DMS53 treated with DMSO at 0.1 percent for 48 hours (cell line): ENCODE results near the gene DNAJC7.
"Not testable (repeated sequence)": the region's sequence is repeated elsewhere in the genome, so short reads cannot be mapped to it uniquely, and the experiment has no call there.

Experiments
- DNase-seq: peaks from one replicate; lab custom pipeline; 2025; ENCODE audit not compliant: unreplicated experiment; lab: John Stamatoyannopoulos, UW

DNAJC7 gene

GRCh38 chr17:42041619-42042018 is 24.4 kb upstream of the DNAJC7 start:
- no peak for DNase-seq

DNA sequence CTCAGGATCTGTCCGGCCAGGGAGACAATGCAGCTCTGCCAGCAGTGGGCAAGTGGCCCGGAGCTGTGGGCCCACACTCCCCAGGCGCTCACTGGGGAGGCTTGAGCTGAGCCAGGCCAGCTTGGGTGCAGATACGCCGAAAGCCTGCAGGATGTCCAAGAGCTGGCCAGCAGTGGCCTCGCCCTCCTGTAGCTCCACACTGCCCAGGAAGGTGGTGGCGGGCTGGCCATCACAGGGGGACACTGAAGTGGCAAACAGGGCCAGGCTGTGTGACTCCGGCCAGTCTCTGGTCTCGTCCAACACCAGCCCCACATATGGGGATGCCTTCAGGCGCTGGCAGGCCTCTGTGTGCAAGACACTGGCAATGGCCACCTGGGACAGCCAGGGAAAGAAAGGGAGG is 23.6 kb upstream of the DNAJC7 start:
- DNase-seq, result no peak

DNA sequence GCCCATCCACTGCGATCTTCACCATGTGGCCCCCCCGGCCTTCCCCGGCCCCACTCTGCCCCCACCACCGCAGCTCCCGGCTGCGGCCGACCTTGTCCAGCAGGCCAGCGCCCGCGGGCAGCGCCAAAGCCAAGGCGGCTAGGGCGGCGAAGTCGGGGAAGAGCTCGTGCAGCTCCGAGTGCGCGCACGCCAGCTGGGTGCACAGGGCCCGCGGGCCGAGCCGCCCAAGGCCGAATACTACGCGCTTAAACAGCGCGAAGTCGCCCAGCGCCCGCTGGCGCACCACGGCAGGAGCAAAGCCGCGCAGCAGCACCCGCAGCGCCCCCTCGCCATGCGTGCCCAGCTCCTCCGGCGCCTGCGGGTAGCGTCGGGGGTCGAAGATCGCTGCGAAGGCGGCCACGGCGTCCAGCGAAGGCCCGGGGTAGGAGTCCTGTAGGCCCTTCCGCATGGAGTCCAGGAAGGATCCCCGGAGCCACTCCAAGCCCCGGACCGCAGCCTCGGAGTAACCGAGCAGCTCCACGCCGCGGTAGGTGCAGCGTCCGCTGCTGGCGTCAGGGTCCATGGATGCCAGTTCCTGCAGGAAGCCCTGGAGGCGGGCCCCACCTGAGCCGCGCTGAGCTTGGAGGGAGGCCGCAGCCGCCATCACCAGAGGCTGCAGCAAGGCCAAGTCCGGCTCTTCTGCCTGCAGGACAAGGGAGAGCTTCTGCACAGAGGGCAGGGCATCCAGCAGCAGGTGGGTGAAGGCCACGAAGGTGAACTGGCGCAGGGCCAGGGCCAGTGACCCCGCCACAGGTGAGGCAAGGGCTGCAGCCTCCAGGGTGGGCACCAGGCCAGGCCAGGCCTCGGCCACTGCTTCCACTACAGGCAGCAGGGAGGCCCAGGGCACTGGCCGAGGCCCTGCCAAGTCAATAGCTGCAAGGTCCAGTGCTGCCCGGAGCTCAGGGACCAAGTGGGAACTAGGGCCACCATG is 22.8 kb upstream of the DNAJC7 start:
- DNase-seq, result no peak

DNA sequence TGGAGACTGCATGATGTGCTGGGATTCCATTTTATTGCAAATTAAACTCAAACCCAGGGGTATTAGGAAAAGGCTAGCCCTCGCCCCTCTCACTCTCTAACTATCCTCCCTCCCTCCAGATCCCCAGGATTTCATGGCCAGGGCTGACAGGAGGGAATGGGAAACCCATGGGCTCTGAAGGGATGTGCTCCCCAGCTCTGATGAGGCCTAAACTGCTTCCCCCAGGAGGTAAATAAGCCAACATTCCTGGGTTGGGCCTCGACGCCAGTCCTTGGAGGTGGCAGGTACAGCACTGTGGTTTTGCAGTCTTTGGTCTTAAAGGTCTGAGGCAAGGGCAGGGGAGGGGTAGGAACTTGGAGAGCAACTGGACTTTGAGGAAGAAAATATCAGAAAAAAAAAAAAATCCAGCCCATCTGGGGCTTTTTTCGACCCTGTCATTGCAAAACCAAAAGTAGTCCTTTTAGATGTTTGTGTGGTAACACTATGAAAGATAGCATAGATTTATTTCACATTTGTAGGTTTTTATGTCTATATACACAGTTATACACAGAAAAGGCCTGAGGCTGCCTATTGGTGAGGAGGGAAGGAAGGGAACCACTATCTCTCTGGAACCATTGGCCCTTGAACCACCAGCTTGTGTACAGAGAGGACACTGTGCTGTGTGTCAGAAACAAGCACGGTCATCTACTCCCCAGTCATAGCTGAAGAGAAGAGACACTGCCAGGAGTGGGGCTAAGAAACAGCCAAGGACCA is 21.2 kb upstream of the DNAJC7 start:
- no peak for DNase-seq

DNA sequence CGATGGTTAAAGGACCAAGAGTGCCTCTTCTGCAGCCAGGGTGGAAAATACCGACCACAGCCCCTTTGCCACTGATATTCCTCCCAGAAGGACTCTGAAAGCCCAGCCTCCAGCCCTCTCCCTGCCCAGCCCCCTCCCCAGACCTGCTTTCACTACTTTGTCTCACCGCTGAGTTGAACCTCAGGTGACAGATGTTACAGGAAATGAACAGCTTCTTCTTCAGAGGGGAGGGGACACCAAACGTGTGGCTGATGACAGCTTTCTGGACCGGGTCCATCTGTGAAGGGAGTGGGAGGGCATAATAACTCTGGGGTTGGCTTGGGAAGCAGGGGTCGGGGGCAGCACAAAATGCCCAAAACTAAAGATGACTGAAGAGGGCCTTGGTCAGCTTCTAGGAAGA is 16.8 kb upstream of the DNAJC7 start:
- no peak for DNase-seq

- DNase-seq, result no peak
Observed at GRCh38 chr17:42031584-42031983, 14.3 kb upstream of the DNAJC7 start.

DNA sequence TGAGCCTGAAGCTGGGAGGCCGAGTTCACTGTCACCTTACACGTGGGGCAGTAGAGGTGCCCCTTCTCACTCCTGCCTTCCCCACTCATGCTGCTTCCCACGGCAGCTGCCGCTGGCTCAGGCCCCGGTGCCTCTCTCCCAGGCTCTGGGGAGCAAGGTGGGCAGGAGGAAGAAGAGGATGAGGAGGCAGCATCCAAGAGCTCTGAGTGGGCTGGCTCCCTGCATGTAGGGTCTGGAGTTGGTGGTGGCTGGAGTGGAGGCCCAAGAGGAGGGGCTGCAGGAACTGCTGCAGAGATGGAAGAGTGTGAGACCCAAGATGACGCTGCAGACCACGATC is 11.5 kb upstream of the DNAJC7 start:
- DNase-seq, result no peak

GRCh38 chr17:42027961-42028790 is 10.9 kb upstream of the DNAJC7 start:
- peak; percentile 5 for DNase-seq

GRCh38 chr17:42027590-42027889 is 10.3 kb upstream of the DNAJC7 start:
- DNase-seq, result no peak

- DNase-seq, result no peak
Observed at GRCh38 chr17:42026857-42027589, 9.8 kb upstream of the DNAJC7 start.

GRCh38 chr17:42025936-42026335 is 8.7 kb upstream of the DNAJC7 start:
- DNase-seq, result no peak

- no peak for DNase-seq
Observed at GRCh38 chr17:42025191-42025579, 7.9 kb upstream of the DNAJC7 start.

- DNase-seq, result no peak
Observed at GRCh38 chr17:42023524-42024349, 6.5 kb upstream of the DNAJC7 start.

DNA sequence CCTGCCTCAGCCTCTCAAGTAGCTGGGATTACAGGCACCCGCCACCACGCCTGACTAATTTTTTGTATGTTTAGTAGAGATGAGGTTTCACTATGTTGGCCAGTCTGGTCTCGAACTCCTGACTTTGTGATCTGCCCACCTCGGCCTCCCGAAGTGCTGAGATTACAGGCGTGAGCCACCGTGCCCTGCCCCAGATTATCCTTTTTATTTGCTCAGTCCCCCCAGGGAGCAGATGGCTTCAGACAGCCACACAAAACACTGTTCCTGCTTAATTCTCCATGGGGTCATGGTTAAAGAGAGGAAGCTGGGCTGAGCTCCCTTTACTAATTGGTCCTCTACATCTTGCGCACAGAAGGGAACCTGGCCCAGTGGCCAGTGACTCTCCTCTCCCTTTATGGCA is 3.6 kb upstream of the DNAJC7 start:
- DNase-seq, result not testable (repeated sequence)

DNA sequence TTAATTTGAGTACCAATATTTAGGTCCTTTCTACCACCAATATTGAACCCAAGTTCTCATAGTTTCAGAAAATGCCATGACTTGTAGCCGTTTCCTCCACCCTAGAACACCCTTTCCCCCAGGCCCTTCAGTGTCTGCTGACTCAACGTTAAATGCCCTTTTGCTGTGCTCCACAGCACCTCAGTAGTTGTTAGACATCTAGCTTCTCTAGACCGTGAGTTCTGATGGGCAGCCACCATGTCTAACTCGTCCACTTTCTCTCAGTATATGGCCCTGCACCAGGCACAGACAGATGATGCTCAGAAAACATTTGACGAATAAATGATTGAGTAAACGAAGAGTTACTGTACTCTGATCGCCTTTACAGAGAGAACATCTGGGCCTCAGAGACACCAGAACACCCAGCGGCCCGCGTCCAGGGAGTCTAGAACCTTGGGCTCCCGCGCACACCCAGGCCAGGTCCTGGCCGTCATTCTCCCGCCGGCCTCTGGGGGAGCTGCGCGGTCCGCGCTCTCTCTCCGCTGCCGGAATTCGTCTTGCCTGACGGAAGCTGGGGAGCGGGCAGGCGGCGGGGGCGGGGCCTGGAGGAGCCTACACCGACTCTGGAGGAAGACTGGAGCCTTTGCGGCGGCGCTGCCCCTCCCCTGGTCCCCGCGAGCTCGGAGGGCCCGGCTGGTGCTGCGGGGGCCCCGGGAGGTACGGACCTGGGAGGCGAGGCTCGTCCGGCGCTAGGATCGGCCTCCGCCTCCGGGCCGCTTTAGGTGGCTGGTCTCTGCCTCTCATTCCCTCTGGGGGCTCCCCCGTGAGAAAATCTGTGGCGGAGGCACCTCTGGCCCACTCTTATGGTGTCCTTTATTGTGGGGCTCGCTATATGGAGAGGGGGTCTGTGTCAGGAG is 2.5 kb upstream of the DNAJC7 start, which contains the start of gene NKIRAS2:
Gene NKIRAS2 (plus strand): TSS at position 582 of the 896 bp plus-strand sequence. CDS start 1,488 bp downstream, outside the sequence.
- peak; percentile 72 for DNase-seq

- DNase-seq, result no peak
Observed at GRCh38 chr17:42018988-42019387, 1.7 kb upstream of the DNAJC7 start.

DNA sequence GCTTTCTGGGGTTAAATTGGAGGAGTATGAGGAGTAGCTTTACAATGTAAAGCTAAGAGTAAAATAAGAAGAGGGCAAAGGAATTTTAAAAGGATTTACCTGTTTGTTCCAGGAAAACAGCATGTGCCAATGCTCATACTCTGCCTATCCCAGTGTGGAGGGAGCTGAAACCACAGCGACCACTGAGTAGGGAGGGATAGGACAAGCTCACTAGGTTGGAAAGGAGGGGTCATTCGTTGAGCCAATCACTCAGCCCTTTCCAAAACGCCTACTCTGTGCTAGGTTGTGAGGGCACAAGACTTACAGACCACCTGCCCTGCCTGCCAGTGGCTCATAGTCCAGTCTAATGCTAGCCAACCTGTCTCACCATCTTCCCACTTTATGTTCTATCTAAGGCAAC is 1.1 kb upstream of the DNAJC7 start:
- no peak for DNase-seq

- no peak for DNase-seq
Observed at GRCh38 chr17:42017866-42018200, 594 bp upstream of the DNAJC7 start.

- DNase-seq, result no peak
Observed at GRCh38 chr17:42016411-42016831, 818 bp downstream of the DNAJC7 start.
